C4-2B (cell line): ENCODE data around the gene USP11.

Experiments
- ZFX ChIP-seq: fragments of 450-650 bp; IDR thresholded peaks from 2 replicates; pipeline ENCODE4 v1.6.1; 2017
- TF ChIP-seq, protein P1 (sequence below): fragments of 450-650 bp; conservative IDR thresholded peaks from 2 replicates; pipeline ENCODE4 v1.5.1; 2017; ENCODE audit warnings: mild to moderate bottlenecking

DNA sequence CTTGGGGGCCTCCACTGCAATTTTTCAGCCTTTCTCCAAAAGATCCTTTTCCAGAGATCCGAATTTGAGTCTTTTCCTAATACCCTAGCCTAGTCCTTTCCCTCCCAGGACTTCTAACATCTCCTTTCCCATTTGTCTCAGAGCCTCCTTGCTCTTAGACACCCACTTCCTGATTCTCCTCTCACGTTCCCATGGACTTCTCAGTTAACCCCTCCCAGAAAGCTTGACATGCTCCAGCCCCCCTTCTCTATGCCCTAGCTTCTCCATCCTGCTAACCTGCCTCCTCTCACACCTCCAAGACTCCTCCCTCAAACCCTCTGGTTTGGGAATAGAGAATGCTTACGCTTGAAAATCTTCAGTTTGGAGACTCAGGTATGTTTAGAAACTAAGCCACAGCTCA lies 36.7 kb upstream of the USP11 start:
- TF ChIP-seq, protein P1, sequence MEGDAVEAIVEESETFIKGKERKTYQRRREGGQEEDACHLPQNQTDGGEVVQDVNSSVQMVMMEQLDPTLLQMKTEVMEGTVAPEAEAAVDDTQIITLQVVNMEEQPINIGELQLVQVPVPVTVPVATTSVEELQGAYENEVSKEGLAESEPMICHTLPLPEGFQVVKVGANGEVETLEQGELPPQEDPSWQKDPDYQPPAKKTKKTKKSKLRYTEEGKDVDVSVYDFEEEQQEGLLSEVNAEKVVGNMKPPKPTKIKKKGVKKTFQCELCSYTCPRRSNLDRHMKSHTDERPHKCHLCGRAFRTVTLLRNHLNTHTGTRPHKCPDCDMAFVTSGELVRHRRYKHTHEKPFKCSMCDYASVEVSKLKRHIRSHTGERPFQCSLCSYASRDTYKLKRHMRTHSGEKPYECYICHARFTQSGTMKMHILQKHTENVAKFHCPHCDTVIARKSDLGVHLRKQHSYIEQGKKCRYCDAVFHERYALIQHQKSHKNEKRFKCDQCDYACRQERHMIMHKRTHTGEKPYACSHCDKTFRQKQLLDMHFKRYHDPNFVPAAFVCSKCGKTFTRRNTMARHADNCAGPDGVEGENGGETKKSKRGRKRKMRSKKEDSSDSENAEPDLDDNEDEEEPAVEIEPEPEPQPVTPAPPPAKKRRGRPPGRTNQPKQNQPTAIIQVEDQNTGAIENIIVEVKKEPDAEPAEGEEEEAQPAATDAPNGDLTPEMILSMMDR = no peak
- no peak for TF ChIP-seq ZFX
